Measurements from ENCODE around the gene ZDHHC18.
"Not testable (repeated sequence)": the region's sequence is repeated elsewhere in the genome, so short reads cannot be mapped to it uniquely, and the experiment has no call there.

The ZDHHC18 gene

DNA sequence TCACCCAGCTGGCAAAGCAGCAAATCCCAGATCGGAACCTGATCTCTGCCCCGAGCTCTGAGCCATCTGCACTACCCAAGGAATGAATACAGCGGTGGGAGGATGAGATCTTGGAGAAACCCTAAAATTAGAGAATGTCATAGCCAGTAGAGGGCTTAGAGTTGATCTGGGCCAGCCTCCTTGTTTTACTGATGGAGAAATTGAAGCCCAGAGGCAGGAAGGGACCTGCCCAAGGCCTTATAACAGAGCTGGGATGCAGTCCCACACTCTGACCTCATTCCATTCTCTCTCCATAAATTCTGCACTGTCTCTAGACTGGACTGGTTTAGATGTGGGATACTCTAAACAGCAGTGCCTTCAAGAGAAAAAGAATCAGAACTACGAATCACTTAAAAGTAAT is 31.7 kb downstream of the ZDHHC18 start:
- DNase-seq (ENCODE audit: low spot score): peak; percentile 16

DNA sequence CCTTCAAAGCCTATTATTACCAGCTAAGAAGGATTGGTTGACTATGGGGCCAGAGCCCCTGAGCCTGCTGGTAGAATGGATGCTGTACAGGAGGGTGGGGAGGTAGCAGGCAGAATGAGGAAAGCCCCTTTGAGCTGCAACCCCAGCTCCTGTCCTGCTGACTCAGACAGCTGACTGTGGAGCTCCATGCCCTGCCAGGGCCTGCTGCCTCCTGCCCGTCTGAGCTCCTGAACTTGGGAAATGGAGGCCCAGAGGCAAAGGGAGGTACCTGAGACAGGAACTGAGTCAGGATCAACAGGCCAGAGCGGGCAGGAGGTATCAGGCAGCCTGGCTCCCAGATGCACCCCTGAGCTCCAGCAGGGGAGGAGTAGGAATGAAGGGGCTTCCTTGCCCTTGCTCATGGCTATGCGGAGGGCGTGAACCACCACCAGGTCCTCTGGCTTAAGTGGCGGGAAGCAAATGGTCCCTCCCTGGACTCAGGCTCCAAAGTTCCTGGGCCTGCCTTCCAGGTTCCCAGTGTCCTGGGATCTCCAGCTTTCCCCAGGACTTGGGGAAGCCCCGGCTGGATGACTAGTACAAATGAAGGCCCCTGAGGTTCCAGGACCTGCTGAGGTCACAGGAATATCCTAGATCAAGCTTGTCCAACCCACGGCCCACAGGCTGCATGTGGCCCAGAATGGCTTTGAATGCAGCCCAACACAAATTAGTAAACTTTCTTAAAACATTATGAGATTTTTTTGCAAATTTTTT is 32.6 kb downstream of the ZDHHC18 start:
- no peak for DNase-seq (ENCODE audit: low spot score)

GRCh38 chr1:26861286-26861701 is 34.8 kb downstream of the ZDHHC18 start:
- DNase-seq (ENCODE audit: low spot score): peak; percentile 42

GRCh38 chr1:26861889-26862378 is 35.4 kb downstream of the ZDHHC18 start:
- no peak for DNase-seq (ENCODE audit: low spot score)

- DNase-seq (ENCODE audit: low spot score): no peak
These were observed 36.5 kb downstream of the ZDHHC18 start, which contains the start of gene SFN for GRCh38 chr1:26862781-26863684. Gene SFN, plus strand, starts transcription at chr1:26863149. Its CDS starts 64 bp downstream, at chr1:26863213.

DNA sequence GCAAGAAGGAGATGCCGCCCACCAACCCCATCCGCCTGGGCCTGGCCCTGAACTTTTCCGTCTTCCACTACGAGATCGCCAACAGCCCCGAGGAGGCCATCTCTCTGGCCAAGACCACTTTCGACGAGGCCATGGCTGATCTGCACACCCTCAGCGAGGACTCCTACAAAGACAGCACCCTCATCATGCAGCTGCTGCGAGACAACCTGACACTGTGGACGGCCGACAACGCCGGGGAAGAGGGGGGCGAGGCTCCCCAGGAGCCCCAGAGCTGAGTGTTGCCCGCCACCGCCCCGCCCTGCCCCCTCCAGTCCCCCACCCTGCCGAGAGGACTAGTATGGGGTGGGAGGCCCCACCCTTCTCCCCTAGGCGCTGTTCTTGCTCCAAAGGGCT is 37.2 kb downstream of the ZDHHC18 start:
- DNase-seq (ENCODE audit: low spot score): no peak

GRCh38 chr1:26864610-26865480 is 38.4 kb downstream of the ZDHHC18 start:
- peak; percentile 99 for DNase-seq (ENCODE audit: low spot score)

DNA sequence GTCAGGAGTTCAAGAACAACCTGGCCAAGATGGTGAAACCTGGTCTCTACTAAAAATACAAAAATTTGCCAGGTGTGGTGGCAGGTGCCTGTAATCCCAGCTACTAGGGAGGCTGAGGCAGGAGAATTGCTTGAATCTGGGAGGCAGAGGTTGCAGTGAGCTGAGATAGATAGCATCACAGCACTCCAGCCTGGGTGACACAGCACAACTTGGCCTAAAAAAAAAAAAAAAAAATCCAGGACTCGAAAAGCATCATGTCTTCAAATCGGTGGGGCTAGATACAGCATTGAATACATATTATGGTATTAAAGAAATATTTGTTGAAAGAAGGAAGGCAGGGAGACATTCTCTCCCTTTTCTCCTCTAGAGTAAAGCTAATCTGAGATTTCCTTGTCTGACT is 46.6 kb downstream of the ZDHHC18 start:
- DNase-seq (ENCODE audit: low spot score): not testable (repeated sequence)

- DNase-seq (ENCODE audit: low spot score): no peak
These were observed 48.4 kb downstream of the ZDHHC18 start for GRCh38 chr1:26874896-26875295.

- DNase-seq (ENCODE audit: low spot score): no peak
These were observed 50.8 kb downstream of the ZDHHC18 start for GRCh38 chr1:26877326-26877725.

- DNase-seq (ENCODE audit: low spot score): no peak
These were observed 53.3 kb downstream of the ZDHHC18 start for GRCh38 chr1:26879793-26880192.

DNA sequence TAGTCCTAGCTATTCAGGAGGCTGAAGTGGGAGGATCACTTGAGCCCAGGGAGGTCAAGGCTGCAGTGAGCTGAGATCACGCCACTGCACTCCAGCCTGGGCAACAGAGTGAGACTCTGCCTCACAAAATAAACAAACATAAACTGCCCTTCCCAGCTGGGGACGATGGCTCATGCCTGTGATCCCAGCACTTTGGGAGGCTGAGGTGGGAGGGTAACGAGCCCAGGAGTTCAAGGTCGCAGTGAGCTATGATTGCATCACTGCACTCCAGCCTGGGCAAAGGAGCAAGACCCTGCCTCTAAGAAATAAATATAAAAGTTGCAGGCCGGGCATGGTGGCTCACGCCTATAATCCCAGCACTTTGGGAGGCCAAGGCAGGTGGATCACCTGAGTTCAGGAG is 55.1 kb downstream of the ZDHHC18 start:
- not testable (repeated sequence) for DNase-seq (ENCODE audit: low spot score)

- DNase-seq (ENCODE audit: low spot score): no peak
These were observed 56.4 kb downstream of the ZDHHC18 start for GRCh38 chr1:26882696-26883463.

GRCh38 chr1:26887125-26887524 is 60.6 kb downstream of the ZDHHC18 start:
- DNase-seq (ENCODE audit: low spot score): peak; percentile 53

GRCh38 chr1:26888231-26888630 is 61.7 kb downstream of the ZDHHC18 start:
- no peak for DNase-seq (ENCODE audit: low spot score)

DNA sequence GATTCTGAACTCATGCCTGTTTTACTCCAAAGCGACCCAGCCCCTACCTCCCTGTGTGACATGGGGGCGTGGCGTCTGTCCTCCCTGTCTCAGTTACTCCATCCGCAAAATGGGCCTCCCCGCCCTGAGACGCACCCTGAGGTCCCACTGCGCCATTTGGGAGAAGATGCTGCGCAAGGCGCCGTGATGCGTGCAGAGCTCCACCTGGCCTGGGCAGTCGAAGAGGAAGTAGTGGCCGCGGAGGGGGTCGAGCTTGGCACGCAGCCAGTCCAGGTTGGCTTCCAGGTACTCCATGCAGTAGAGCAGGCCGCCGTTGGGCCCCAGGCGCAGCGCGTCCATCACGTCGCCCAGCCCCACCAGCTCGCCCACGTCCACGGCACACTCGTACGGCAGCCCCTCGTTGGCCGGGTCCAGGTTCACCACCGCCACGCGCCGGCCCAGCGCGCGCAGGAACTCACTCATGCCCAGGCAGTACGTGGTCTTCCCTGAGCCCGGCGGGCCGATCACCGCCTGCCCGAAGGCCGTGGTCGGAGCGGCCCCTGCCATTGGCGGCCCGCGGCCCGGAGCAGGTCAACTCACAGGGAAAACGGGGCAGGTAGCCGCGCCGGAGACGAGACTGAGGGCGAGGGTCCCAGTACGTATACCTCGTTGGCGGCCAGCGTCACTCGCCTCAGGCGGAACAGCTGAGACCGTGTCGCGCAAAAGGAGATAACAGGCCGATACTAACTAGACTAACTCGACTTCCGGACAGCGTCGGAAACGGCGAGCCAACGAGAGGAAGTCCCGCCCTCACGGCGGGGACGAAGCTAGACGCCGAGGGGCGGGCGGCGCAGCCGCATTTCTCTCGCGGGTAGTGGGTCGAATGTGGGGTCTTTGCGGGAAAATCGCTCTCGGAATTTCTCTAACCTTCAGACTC is 63.3 kb downstream of the ZDHHC18 start, which contains the start of gene GPN2:
Gene GPN2 (minus strand): TSS at position 733 of the 916 bp plus-strand sequence. CDS start 187 bp downstream, at position 546.
- DNase-seq (ENCODE audit: low spot score): peak; percentile 93

GRCh38 chr1:26890467-26890796 is 63.9 kb downstream of the ZDHHC18 start:
- DNase-seq (ENCODE audit: low spot score): no peak

DNA sequence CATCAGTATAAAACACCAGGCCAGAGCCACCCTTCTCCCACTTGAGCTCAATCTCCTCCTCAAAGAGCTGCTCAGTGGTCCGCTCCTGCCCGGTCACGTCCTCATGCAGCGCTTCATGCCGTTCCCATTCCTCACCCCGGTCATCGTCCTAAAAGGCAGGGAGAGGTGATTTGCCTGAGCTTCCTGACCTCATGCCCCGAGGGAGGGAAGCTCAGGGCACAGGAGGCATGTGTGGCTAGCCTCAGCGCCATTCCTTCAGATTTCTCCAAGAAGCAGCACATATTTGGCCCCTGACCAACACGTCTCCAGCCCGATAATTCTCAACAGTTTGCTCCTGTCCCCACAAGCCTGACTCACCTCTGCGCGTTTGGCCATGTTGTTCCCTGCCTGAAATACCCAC is 67.8 kb downstream of the ZDHHC18 start:
- DNase-seq (ENCODE audit: low spot score): no peak

DNA sequence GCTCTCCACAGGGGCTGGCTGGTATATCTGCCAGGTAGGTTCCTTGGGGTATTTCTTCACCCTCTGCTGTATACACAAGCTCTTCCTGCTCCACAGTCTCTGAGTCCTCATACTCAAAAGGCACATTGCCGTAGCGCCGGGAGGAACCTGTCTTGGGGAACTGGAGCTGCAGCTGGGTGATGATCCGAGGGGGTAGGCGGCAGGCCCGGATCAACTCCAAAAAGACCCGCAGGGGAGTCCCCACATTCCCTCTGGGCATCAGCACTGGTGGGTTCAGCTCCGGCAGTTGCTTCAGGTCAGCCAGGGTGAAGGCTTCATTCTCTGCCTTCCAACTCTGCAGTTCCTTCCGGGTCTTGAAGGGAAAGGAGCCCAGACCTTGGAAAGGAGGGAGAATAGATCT is 70.9 kb downstream of the ZDHHC18 start:
- DNase-seq (ENCODE audit: low spot score): no peak
